ENCODE measurements around the gene NKD1. TPM values are rescaled to one million over a fixed set of nuclear protein-coding genes. Genes with fewer than 3 reads are reported as not detected.

NKD1 gene
- total and polyA plus RNA-seq, 8 donors, result 0.44 to 284 (median 2.1) TPM

- DNase-seq, result no peak
- Histone ChIP-seq H3K27ac (no peak overlapping the region), H3K27me3 (no peaks in the 10 kb centered on the region), H3K4me3 (no peak overlapping the region), H3K36me3 (no peaks in the 10 kb centered on the region), H3K4me1 (peaks cover 4 to 64% (median 31%) of the 10 kb centered on the region in 4 donors), H3K9me3 (no peaks in the 10 kb centered on the region)
- TF ChIP-seq EP300 (IDR thresholded peaks at IDR 0.05) (no peak), CTCF (IDR thresholded peaks at IDR 0.05) (no peak), POLR2AphosphoS5 (IDR thresholded peaks at IDR 0.05) (no peak)
- intact Hi-C loops (cut with DNase I; ENCODE audit: low total_unique reads), result no loop called here
- WGBS, 5 donors, result 80 to 100% (median 86%) methylated on average over 1 to 2 of the region's 2 CpGs; no CpG with 5 or more reads in 1 of the 5 donors
Observed at GRCh38 chr16:50595859-50596258, 47.7 kb downstream of the NKD1 start.

- H3K27ac ChIP-seq, result no peak overlapping the region
- WGBS, 5 donors, result 87 to 93% (median 89%) methylated on average over 13 of the region's 13 CpGs
- H3K4me3 ChIP-seq, result no peak overlapping the region
- H3K36me3 ChIP-seq, result no peaks in the 10 kb centered on the region
- H3K4me1 ChIP-seq, result peaks cover 11 to 64% (median 38%) of the 10 kb centered on the region in 4 donors
- no peak for DNase-seq
- H3K9me3 ChIP-seq, result no peaks in the 10 kb centered on the region
- TF ChIP-seq POLR2AphosphoS5 (IDR thresholded peaks at IDR 0.05), result no peak
- TF ChIP-seq CTCF (IDR thresholded peaks at IDR 0.05), result no peak
- no peak for TF ChIP-seq POLR2A (IDR thresholded peaks at IDR 0.05)
- TF ChIP-seq EP300 (IDR thresholded peaks at IDR 0.05), result no peak
- H3K27me3 ChIP-seq, result no peaks in the 10 kb centered on the region
- intact Hi-C loops (cut with DNase I; ENCODE audit: low total_unique reads), result no loop called here
Observed at GRCh38 chr16:50596762-50597450, 48.7 kb downstream of the NKD1 start.

- H3K4me3 ChIP-seq, result no peak overlapping the region
- DNase-seq, result no peak
- peaks cover 15 to 64% (median 38%) of the 10 kb centered on the region in 4 donors for H3K4me1 ChIP-seq
- intact Hi-C loops (cut with DNase I; ENCODE audit: low total_unique reads), result no loop called here
- H3K27me3 ChIP-seq, result no peaks in the 10 kb centered on the region
- H3K9me3 ChIP-seq, result no peaks in the 10 kb centered on the region
- peak overlapping the region in 1 of 5 donors; percentile 58 for H3K27ac ChIP-seq
- no peak for TF ChIP-seq CTCF (IDR thresholded peaks at IDR 0.05)
- no peak for TF ChIP-seq POLR2A (IDR thresholded peaks at IDR 0.05)
- TF ChIP-seq POLR2AphosphoS5 (IDR thresholded peaks at IDR 0.05), result no peak
- no peak for TF ChIP-seq EP300 (IDR thresholded peaks at IDR 0.05)
- WGBS, 5 donors, result 90 to 94% (median 92%) methylated on average over 16 to 17 of the region's 17 CpGs
- no peaks in the 10 kb centered on the region for H3K36me3 ChIP-seq
Observed at GRCh38 chr16:50597563-50598255, 49.5 kb downstream of the NKD1 start.

- Histone ChIP-seq H3K36me3 (no peaks in the 10 kb centered on the region), H3K4me1 (peaks cover 21 to 64% (median 41%) of the 10 kb centered on the region in 4 donors), H3K27ac (peak overlapping the region in 2 of 5 donors; percentile 25 to 58), H3K4me3 (no peak overlapping the region), H3K27me3 (no peaks in the 10 kb centered on the region), H3K9me3 (no peaks in the 10 kb centered on the region)
- 54 to 72% (median 61%) methylated on average over 9 to 15 of the region's 15 CpGs for WGBS, 5 donors
- TF ChIP-seq POLR2AphosphoS5 (IDR thresholded peaks at IDR 0.05) (no peak), POLR2A (IDR thresholded peaks at IDR 0.05) (no peak), EP300 (IDR thresholded peaks at IDR 0.05) (no peak), CTCF (IDR thresholded peaks at IDR 0.05) (no peak)
- intact Hi-C loops (cut with DNase I; ENCODE audit: low total_unique reads), result no loop called here
- peak in 1 of 2 donors; percentile 61 for DNase-seq
Observed at GRCh38 chr16:50598256-50598894, 50.2 kb downstream of the NKD1 start.

Measured in stomach (tissue), 9 donors.